NCI-H446 (cell line): ENCODE results near the gene TBC1D14.
"Not testable (repeated sequence)": the region's sequence is repeated elsewhere in the genome, so short reads cannot be mapped to it uniquely, and the experiment has no call there.

Experiments
- DNase-seq, 2 experiments: peaks; one replicate each; lab custom pipeline; 2025; lab: John Stamatoyannopoulos, UW

TBC1D14 gene

GRCh38 chr4:6910340-6910959 lies 824 bp downstream of the TBC1D14 start:
- no peak for DNase-seq

DNA sequence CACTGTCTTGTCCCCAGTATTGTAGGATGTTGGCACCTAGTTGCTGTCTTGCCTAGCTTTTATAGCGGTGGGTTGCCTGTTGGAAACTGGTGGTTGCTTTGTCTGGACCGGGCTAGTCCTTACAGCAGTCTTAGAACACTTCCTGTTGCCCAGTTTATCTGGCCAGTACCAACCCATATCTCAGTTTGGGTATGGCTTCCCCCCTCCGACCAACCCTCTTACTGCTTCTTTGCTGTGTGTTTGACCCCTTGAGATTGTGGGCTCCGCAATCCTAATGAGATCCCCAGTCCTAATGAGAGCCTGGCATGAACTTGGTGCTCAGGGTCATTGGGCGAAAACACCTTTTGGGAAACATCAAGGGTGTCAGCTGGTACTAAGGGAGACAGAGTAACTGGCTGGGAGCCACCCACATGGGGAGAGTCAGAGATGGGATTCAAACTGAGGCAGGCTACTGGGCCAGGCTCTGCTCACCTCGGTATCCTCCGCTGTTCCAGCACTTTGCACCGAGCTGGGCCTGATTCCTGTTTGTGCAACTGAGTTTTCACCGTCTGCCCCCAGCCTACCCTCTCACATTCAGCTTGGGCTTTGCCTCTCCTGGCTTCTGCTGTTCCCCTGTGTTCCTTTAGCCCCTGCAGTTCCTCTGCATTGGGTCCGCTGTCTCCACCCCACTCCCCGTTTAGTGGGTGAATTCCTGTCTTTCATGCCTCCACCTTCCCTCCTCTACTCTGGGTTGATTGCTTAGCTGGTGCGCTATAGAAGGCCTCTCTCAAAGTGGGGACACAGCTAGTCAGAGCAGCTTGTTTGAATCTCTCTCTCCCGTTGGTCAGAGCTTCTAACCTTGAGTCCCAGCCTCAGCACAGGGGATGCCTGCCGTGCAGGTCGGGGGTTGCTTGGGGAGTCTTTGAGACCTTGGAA lies 1.6 kb downstream of the TBC1D14 start:
- DNase-seq, result no peak

DNA sequence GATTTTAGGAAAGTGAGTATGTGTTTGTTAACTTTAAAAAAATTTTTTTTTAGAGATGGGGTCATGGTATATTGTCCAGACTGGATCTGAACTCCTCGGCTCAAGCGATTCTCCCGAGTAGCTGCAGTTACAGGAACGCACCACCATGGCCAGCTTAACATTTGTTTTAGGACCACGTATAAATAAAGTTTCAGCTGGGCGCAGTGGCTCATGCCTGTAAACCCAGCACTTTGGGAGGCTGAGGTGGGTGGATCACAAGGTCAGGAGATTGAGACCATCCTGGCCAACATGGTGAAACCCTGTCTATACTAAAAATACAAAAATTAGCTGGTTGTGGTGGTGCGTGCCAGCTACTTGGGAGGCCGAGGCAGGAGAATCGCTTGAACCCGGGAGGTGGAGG lies 2.3 kb downstream of the TBC1D14 start:
- not testable (repeated sequence) for DNase-seq

DNA sequence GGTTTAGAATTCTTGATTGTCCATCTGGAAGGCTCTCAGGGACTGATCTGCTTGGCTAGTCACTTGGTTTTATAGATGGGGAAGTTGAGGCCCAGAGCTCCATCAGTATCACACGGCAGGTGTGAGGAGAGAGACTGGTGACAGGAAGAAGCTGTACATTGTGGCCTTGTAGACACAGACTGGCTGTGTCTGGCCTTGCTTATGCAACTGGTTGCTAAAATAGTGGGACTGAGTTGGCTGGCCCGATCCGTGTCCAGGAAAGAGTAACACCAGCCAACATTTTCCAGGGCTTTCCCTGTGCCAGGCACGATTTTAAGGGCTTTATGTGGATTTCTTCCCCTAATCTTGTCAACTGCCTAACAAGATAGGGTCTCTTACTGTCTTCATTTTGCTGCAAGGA lies 2.8 kb downstream of the TBC1D14 start:
- DNase-seq, result no peak

- no peak for DNase-seq
Observed at GRCh38 chr4:6913350-6913905, 3.8 kb downstream of the TBC1D14 start.

GRCh38 chr4:6914448-6914847 lies 4.8 kb downstream of the TBC1D14 start:
- no peak for DNase-seq

DNA sequence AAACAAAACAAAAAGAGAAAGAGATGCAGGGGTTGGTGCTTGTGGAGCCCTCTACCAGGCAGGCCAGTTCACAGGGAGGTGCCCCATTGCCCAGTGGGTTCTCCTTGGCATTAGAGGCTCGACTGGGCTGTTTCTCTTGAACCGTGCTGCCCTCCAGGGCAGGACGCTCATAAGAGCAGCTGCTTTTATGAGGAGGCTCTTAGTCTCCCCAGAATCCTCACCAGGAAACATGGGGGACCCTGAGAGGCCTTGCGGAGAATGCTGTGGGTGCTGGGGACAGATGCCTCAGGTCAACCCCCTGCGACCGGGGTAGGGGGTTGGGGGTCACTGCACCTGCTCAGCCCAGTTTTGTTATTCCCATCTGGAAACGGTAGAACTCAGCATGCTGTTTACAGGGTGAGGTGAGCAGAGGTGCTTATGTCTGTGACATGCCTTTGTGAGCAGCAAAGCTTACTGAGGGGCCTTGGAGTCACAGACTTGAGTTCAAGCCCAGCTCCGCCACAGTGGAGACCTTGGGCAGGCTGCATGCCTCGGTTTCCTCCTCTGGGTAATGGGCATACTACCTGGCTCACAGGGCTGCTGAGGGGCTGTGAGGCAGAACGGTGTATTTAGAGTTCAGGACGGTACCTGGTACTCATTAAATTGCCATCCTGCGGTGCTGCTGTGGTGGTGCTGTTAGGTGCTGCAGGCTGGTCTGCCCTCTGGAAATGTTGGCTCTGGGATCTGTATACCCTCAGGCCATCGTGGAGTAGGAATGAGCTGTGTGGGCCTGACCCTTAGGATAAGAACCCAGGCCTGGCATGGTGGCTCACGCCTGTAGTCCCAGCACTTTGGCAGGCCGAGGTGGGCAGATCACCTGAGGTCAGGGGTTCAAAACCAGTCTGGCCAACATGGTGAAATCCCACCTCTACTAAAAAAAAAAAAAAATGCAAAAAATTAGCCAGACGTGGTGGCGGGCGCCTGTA lies 5.7 kb downstream of the TBC1D14 start:
- DNase-seq, result no peak

DNA sequence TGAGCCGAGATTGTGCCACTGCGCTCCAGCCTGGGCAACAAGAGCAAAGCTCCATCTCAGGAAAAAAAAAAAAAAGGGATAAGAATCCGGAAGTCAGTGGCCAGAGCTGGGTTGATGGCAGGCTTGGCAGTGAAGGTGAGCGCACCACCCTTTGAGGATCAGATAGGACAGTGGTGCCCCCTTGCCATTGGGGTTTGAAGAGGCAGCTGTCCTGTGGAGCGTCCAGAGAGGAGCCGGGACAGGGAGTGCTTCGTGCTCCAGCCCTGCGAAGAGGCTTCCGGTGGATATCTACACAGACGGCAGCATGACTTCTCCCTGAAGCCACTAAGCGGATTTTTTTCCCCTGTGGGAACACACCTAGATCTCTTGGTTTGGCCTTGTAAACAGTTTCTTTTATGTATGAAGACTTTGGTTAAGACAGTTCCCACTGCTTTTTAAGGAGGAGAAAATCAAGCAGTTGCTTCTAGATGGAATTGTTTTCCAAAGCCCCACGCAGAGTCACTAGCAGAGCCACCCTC lies 6.5 kb downstream of the TBC1D14 start:
- no peak for DNase-seq

- no peak for DNase-seq
Observed at GRCh38 chr4:6916587-6917460, 7.2 kb downstream of the TBC1D14 start.

- DNase-seq, result peak; percentile 6 to 69
Observed at GRCh38 chr4:6917461-6918271, 8.0 kb downstream of the TBC1D14 start.

GRCh38 chr4:6918338-6918737 lies 8.7 kb downstream of the TBC1D14 start:
- no peak for DNase-seq

- DNase-seq, result no peak
Observed at GRCh38 chr4:6920171-6920570, 10.5 kb downstream of the TBC1D14 start.

DNA sequence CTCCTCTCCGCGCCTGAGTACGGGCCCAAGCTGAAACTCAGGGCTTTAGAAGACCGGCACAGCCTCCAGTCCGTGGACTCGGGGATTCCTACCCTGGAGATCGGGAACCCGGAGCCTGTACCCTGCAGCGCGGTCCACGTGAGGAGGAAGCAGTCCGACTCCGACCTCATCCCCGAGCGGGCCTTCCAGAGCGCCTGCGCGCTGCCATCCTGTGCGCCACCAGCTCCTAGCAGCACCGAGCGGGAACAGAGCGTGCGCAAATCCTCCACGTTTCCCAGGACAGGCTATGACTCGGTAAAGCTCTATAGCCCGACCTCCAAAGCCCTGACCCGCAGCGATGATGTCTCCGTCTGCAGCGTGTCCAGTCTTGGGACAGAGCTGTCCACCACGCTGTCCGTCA lies 13.9 kb downstream of the TBC1D14 start:
- no peak for DNase-seq

DNA sequence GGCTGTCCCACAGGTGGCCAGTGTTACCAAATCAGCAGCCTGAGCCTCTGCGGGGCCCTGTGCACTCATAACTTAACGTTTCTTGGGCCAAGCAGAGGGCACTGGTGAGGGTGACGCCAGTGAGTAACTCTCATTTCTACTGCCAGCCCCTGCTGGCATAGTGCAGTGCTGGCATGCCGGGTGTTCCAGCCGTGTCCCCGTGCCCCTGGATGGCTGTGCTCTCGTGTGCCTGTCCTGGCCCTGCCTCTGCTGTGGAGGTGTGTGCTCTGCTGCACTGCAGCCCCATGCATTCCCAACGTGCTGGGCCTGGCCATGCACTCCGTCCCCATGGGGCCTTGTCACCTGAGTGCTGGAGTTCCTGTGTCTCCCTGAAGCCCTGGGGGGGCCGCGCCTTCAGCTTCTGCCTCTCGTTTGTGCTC lies 14.7 kb downstream of the TBC1D14 start:
- DNase-seq, result no peak

DNA sequence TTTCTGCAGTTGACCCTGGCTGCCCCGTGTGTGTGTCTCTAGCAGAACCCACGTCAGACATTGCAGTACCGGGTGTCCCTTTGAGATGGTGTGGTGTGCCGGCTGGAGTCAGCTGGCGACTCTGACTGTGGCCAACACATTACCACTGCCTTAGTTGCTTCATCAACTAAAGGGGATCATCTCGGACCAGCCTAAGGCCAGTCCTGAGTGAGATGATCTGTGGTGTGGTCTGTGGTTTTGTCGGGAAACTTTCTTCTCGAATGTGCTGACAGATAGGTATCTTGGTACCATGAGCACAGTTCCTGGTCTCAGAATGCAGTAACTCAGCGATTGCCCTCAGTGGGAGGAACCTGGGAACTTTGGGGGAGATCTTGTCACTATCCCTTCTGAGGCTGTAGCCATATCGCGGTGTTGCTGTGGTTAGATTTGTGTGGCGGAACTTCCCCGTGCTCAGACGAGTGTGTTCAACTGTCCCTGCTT lies 15.8 kb downstream of the TBC1D14 start:
- no peak for DNase-seq

- DNase-seq, result no peak
Observed at GRCh38 chr4:6926081-6926480, 16.5 kb downstream of the TBC1D14 start.

GRCh38 chr4:6926681-6927478 lies 17.3 kb downstream of the TBC1D14 start:
- no peak for DNase-seq

DNA sequence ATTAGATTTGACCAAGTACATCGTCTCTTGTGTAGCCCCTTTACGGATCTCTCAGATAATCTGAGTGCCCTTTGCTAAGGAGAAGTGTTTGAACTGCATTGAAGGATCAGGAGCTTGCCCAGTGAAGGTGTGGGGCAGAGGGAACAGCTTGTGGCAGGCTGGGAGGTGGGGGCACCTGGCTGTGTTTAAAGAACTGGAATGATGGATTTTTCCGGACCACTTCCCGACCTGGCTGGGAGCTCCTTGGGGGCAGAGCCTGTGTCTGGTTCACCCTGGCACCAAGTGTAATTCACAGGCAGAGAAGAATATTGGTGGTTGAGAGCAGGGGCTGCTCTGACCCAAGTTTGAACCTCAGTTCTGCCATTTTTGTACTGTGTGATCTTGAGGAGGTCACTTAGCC lies 18.5 kb downstream of the TBC1D14 start:
- DNase-seq, result no peak

DNA sequence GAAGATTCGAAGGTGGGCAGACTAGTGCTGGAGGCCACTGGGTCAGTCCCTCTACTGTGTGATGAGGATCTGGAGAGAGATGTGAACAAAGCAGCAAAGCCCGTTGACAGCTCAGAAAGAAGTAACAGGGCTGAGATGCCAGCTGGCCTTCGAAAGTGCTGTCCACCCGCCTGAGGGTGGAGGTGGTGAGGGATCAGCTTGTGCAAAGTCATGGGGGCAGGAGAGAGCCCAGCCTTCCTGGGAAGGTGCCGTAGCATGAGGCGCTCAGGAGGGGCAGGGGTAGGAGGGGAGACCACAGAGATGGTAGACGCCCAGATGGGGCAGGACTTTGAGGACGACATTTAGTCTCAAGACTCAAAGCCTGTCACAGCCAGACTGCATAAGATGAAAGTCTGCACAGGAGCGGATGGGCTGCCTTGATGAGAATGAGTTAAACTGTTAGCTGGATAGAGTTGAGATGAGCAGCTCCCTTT lies 19.7 kb downstream of the TBC1D14 start:
- DNase-seq, result no peak
